GDM1 (cell line): Measurements from ENCODE around the gene MYLK2.
"Not testable (repeated sequence)": the region's sequence is repeated elsewhere in the genome, so short reads cannot be mapped to it uniquely, and the experiment has no call there.

Experiments used
- DNase-seq: peaks from one replicate; lab custom pipeline; 2025; lab: John Stamatoyannopoulos, UW

MYLK2 gene

DNA sequence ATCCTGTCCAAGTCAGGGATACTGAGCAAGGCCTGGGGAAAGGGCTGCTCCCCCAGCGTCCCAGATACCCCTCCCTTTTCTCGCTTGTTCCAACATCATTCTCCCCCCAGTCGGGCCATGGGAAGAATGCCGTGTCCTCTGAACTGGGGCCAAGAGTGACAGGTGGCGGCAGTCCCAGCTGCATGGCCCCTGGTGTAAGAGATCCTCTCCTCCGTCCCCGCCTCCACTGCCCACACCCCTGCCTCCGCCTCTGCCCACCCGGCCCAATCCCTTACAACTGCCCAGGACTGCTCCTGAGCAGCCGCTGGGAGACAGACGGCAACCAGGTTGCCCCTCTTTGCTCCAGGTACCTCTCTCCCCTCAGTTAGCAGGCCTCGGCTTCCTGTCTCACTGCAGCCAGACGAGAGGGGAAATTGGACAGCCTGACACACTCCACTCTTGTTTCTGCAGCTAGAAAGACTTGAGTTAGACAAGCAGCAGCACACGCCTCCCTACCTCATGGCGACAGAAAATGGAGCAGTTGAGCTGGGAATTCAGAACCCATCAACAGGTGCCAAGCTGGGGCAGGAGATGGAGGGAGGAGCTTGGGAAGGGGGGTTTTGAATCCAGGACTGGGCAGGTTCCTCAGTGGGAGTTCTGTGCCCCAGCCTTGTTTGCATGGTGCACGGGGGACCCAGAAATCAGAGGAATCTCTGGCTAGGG is at the start of gene MYLK2:
Gene MYLK2 (plus strand): TSS at position 274 of the 702 bp plus-strand sequence. CDS start 225 bp downstream, at position 499.
- no peak for DNase-seq

DNA sequence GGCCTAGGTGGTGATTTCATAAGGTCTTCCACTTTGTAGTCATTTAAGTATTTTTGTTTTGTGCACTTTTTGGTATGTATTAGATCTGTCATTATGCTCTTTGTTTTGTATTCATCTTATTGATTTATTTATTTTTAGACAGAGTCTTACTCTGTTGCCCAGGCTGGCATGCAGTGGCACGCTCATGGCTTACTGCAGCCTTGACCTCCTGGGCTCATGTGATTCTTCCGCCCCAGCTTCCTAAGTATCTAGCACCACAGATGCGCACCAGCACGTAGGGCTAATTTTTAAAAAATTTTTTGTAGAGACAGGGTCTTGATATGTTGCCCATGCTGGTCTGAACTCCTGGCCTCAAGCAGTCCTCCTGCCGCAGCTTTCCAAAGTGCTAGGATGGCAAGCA is 49.5 kb upstream of the MYLK2 start:
- no peak for DNase-seq

DNA sequence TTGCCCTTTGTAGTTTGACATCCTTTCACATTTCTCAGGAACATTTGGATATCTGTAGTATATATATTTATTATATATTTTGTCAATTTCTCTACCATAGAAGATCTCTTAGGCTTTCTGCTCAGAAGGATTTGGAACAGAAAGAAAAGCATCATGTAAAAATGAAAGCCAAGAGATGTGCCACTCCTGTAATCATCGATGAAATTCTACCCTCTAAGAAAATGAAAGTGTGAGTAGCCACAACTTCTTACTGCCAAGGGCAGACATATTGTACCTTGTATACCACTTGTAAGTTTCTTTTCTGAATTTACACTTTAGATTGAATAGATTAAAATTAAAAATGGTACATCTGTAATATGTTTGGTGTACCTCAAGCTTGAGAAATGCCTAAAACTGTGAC is 48.9 kb upstream of the MYLK2 start:
- DNase-seq, result no peak

DNA sequence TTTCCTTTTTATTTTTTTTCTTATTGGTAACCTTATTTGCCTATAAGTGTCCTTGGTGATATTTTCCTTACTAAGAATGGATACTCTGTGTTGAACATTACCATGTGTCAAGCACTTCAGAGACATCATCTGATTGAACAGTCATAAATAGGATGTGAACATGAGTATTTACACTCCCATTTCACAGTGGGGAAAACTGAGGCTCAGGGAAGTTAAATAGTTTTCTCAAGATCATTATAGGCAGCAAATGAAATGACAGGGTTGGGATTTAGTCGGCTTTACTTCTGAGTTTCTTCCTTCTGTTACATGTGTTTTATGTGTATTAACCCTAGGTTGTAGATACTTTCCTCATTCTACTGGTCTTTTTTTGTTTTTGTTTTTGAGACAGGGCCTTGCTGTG is 44.7 kb upstream of the MYLK2 start:
- DNase-seq, result no peak

DNA sequence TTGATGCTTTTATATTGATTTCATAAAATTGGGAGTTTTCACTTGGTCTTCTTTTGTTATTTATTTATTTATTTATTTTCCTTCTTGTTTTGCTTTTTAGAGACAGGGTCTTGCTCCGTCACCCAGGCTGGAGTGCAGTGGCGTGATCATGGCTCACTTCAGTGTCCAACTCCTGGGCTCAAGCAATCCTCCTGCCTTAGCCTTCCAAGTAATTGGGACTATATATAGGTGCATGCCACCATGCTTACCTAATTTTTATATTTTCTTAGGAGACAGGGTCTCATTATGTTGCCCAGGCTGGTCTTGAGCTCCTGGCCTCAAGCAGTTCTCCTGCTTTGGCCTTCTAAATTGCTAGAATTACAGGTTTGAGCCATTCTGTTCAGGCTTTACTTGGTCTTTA is 38.3 kb upstream of the MYLK2 start:
- DNase-seq, result no peak

DNA sequence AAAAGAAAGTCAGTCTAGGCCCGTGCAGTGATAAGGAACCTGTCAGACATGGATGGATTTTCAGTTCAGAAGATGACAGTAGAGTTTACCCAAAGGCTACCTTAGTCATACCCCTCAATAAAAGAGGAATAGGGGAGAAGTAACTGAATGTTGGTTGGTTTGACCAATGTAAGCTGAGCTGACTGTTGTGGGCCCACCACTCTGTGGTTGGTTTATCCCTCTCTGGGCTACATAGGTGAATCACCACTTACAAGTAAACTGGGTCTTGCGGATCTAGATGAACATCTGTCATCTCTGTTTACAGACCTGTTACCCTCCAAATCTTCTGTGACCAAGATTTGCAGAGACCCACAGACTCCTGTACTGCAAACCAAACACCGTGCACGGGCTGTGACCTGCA is 37.2 kb upstream of the MYLK2 start:
- DNase-seq, result no peak

DNA sequence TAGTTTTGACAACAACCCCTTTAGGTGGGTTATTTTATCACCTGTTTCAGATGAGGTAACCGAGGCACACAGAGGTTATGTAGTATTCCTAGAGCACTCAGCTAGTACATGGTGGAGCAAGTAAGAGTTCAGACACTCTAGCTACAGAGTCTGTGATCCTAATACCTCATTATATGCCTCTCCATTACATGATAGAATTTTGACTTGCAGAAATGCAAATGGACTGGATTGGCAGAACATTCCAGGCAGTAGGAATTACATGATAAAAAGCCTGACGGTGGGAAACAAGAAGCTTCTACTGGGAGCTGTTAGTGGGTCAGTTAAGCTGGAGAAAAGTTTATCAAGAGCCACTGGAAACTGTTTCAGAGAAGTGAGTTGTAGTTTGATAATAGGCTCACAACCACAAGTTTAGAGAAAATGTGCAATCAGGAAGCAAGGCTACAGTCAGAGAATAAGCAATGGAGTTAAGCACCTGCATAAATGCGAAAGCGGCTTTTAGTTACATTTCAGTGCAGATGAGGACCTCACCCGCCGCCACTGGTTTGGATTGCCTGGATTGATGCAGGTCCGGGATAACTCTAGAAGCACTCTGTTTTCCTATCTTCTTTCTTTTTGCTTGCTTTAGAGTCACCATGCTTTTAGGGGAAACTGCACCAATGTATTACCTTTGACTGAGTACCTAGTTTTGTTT is 34.7 kb upstream of the MYLK2 start:
- no peak for DNase-seq

DNA sequence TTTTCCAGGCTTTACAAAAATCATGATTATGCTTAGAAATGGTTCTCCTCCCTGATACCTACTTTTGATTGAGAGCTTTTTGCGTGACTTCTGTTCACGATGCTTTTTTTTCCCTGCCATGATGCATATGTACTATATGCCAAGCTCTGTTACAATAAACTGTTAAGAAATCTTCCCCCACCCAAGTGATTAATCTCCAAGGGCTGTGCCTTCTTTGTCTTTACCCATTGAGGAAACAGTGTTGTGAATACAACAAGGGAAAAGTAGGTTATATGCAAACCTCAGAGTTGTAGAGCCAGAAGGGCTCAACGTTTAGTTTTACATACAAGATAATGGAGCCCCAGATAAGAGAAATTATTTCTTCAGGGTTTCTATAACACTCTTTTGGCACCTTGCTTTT is 34.1 kb upstream of the MYLK2 start:
- DNase-seq, result no peak

DNA sequence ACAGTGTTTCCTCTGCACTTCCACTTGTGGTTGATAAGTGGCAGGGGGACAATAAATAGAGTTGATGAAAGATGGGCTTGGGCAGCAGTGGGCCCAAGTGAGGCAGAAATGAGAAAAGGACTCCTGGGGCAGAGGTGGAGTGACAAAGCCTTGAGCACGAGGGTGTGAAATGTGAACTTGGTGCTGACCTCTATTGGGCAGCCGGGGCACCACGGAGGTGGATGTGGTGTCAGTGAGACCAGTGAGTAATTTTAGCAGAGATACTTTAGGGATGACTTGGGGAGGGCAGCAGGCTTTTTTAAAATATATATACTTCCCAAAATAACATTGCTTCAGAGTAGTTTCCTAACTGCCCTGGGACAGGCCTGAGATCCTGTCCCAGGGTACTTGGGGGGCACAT is 30.6 kb upstream of the MYLK2 start:
- no peak for DNase-seq

DNA sequence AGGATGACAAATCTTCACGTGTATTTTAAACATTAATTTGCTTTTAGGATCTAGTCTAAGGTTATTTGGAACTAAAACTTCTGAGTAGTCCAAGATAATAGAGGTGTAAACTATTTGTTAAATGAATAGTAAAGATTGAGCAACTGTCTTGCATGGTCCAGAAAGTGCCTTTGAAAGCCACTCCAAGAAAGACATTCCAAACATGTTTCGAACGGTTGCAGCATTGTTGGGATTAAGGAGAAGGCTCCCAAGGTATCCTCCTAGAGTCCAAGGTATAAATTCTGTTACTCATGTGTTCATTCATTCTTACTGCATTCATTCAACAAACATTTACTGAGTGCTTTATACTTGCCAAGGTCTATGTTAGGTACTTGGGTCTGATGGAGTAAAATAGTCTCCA is 28.8 kb upstream of the MYLK2 start:
- no peak for DNase-seq

DNA sequence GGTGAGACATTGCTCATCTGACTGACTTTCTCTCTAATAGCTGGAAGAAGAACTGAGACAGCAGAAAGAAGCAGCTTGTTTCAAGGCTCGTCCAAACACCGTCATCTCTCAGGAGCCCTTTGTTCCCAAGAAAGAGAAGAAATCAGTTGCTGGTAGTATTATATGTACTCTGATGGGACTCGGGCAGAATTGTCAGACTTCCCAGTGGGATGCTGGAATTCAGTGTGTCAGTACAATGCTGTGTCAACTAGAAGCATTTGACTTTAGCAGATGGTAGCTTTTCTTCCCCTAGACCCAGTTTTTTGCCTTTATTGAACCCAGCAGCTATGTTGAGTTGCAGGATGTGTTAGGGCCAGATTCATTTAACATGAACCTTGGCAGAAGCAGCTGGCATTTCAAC is 21.8 kb upstream of the MYLK2 start:
- DNase-seq, result no peak

DNA sequence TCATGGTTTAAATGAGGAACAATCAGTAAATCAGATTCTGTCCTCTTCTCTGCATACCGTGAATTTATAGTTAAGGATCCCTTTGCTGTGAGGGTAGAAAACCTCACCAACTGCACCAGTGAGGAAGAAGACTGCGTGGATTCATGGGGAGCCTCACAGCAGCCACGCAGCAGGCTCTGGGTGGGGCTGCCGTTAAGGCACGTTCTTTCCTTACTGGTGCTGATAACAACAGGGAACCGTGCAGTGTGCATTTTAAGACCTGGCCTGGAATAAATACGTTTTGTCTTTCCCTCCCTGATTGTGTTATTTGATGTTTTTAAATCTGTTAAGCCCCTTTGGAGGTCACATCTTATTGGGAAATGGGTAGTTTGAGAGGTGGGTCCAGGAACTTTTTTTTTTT is 17.6 kb upstream of the MYLK2 start:
- no peak for DNase-seq

DNA sequence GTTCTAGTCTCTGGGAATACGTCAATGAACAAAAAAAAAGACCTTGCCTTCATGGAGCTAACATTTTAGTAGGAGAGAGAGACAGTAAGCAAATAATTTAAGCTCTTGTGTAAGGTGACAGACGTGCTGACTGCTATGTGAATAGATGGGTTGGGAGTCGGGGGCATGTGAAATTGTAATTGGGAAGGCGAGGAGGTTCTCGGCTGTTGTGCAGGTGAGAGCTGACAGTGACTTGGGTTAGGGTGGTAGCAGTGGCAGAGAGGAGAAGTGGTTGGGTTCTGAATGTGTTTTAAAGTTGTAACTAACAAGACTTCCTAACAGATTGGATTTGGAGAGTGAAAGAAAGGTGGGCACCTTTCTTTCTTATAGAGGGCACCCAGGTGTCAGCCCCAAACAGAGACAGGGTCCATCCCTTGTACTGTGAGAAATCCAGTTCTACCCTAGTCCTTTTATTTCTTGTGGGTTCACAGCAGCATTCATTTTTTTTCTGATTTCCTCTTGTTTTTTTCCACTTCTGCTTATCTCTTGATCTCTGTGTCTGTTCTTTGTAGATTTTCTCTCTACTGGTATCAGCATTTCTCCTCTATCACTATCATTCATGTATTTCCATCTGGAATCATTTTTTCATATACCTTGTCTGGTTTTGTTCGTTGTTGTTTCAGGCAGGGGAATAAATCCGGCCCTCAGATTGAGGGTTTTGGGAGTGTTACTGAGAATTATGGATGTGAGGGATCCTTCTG is 15.4 kb upstream of the MYLK2 start:
- no peak for DNase-seq

DNA sequence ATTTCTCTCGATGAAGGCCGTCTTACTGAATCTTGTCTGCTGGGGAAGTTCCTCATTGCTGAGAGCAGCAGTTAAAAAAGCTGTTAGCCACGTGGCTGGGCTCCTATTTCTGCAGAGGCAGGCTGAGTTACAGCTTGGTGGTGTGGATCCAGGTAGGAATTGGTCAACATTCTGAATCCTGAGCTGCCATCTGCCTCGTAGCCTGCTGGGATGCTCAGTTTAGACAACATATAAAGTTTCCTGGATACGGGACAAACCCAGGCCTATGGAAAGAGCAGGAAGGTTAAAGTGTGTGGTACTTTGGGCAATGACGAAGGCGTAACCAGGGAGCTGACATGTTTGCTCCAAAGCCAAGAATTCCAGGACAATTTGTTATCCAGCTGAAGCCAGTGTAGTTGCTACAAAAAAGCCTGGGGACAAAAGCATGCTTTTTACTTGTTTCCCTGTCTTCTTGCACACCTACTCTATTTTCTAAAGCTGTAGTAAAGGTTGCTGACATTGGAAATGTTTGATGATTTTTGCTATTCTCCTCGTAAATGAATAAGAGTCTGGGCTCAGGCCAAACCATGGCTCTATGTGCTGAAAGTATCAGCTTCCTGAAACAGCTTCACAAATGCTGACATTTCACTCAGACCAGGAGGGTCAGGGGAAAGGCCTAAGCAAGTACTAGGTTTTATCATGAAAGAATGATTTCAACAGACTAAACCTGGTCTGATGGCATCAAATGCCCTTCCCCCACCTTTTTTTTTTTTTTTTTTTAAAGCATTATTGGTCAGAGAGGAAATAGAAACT is 12.4 kb upstream of the MYLK2 start:
- peak; percentile 42 for DNase-seq

DNA sequence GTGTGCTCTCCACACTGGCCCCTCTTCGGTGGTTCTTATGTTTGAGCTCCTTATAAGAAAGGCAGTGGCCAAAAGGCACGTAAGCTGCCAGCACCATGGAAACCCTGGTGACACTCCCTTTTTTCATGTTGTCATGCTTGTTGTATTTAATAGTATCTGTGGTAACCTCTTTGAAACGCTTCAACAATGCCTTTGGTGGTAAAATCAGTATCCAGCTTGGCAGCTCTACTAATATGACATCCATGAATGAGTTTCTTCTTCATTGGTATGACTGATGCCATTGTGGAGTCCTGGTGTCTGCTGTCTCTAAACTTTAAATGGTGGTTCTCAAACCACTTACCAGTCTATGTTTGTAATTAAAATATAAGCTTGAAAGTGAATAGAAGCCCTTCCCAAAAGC is 10.7 kb upstream of the MYLK2 start:
- DNase-seq, result no peak

DNA sequence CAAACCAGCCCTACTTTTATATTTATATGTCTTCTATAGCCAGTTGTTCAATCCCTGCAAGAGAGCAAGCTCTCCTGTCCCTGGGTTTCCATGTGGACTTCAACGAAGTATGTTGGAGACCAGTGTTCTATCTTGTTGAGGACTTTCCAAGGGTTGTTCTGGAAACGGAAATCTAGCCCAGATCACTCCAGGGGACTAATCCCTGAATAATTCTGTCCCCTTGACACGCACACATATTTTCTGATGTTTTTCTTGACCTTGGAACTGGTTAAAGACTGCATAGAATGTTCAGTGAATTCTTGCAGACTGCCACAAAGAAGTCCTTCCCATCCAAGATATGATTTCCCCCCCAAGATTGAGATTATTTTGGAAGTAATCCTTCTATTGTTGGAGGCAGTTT is 9.5 kb upstream of the MYLK2 start:
- DNase-seq, result no peak

DNA sequence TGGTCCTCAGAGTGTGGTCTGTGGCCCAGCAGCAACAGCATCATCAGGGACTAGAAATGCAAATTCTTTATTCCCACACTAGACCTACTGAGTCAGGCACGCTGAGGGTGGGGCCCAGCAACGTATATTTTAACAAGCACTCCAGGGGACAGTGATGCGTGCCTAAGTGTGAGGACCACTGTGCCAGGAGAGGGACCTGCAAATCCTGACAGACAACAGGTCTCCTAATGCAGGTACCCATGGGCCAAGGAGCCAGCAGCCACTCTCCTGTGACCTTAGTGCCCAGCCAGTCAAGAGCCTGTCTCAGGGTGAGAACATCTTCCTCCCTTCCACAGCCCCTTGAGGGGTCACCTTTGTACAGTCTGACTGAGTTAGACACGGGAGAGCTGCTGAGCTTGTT is 8.0 kb upstream of the MYLK2 start:
- DNase-seq, result no peak

DNA sequence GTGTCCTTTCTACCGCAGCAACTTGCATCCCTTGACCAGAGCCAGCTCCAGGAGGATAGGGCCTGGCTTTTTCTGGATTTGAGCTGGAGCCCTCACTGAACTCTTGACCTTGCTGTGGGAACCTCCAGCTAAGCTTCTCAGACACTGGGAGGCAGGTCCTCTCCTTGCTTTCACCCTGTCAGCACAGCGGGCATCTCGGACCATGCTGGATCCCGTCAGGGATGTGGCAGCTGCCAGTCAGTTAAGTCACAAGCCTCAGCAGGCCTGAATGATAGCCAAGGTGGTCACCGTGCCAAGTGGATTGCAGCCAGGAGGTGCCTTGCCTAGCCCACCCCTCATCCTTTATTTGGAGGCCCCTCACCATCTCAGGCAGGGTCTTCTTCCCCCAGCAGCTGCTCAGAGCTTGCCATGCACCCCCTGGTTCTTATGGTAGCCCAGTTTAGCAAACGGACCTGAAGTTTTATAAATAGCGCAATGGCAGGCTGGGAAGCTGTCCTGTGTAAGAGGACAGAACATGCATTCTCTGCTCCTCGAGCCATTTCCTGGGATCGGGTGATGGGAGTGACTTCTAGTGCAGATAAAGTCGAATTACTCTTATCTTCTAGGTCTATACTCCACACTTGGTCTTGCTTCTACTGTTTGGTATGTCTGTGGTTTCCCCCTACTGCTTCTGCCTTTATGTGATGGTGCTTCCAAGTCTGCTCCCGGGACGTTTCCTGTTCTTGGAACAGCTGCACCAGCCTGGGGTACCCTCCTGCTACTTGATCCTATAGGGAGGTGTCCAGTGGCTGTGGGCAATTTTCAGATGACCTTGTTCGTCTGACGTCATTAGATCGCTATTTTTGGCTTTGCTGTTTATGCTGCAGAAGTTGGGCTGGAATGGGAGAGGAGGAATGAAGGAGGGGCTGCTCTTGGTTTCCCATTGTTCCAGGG is 7.1 kb upstream of the MYLK2 start:
- DNase-seq, result no peak

DNA sequence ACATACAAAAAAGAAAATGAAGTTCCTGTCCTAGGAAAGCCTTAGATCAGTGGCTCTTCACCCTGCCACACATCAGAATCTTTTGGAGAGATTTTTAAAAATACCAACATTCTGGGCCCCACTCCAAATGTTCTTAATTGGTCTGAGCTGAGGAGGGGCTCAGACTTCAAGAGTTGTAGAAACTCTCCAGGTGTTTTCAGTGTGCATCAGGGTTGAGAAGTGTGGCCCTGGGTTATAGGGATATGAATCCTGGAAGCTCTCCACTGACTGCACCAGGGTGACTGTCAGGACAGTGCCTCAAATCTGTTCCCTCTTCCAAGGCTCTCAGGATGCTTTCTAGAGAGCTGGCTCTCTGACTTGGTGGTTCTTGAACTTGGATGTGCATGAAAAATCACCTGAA is 5.5 kb upstream of the MYLK2 start:
- DNase-seq, result no peak

DNA sequence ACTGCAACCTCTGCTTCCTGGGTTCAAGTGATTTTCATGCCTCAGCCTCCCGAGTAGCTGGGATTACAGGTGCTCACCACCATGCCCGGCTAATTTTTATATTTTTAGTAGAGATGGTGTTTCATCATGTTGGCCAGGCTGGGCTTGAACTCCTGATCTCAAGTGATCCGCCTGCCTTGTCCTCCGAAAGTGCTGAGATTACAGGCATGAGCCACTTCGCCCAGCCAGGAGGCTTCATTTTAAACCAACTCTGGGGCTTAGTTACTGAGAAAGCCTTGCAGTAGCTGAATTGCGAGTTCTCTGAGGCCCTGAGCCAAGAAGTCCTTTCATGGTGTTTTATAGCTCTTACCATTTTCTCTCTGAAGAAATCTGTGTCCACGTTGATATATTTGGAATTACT is 5.0 kb upstream of the MYLK2 start:
- not testable (repeated sequence) for DNase-seq
